GM23338 (cell line): Measurements from ENCODE around the gene SELENOO. TPM values are rescaled to one million over a fixed set of nuclear protein-coding genes. Genes with fewer than 3 reads are reported as not detected.

ENCODE experiments used
- ATAC-seq: fragments of 200-7000 bp; cut with Tn5 transposase; 3 replicates; pipeline ENCODE4 v1.9.1; 2020
- DNase-seq: peaks from one replicate; pipeline ENCODE4 v3.0.0-alpha.2; 2015; ENCODE audit warnings: low spot score
- H2AFZ ChIP-seq: fragments of 200-600 bp; sonication (generic); 2 replicates; pipeline ENCODE4 v1.8.0; 2016; ENCODE audit warnings: antibody characterized with exemption, mild to moderate bottlenecking, moderate library complexity
- H3F3A ChIP-seq: fragments of 200-600 bp; sonication (generic); replicated peaks from 2 replicates; pipeline ENCODE4 v1.8.0; 2017; ENCODE audit warnings: antibody characterized with exemption, mixed run types, low read depth
- H3K27ac ChIP-seq: fragments of 200-600 bp; sonication (generic); 2 replicates; pipeline ENCODE4 v1.6.1; 2016; ENCODE audit warnings: low read depth
- H3K27me3 ChIP-seq: fragments of 200-600 bp; sonication (generic); 2 replicates; pipeline ENCODE4 v1.8.0; 2016; ENCODE audit warnings: mild to moderate bottlenecking, mixed run types, moderate library complexity; ENCODE audit not compliant: insufficient read depth
- H3K36me3 ChIP-seq: fragments of 200-600 bp; sonication (generic); 2 replicates; pipeline ENCODE4 v1.8.0; 2016; ENCODE audit warnings: mild to moderate bottlenecking; ENCODE audit not compliant: insufficient read depth
- H3K4me1 ChIP-seq: fragments of 200-600 bp; sonication (generic); 2 replicates; pipeline ENCODE4 v1.8.0; 2016; ENCODE audit warnings: mild to moderate bottlenecking, moderate library complexity; ENCODE audit not compliant: insufficient read depth
- H3K4me2 ChIP-seq: fragments of 200-600 bp; sonication (generic); 2 replicates; pipeline ENCODE4 v1.7.1; 2017; ENCODE audit warnings: mixed run types
- H3K4me3 ChIP-seq: fragments of 200-600 bp; sonication (generic); 2 replicates; pipeline ENCODE4 v1.6.1; 2016; ENCODE audit warnings: mixed run types
- H3K79me2 ChIP-seq: fragments of 200-600 bp; sonication (generic); replicated peaks from 2 replicates; pipeline ENCODE4 v1.8.0; 2017; ENCODE audit warnings: mild to moderate bottlenecking; ENCODE audit not compliant: insufficient read depth
- H3K9me2 ChIP-seq: fragments of 200-600 bp; sonication (generic); 2 replicates; pipeline ENCODE4 v1.8.0; 2017; ENCODE audit not compliant: insufficient read depth
- H4K20me1 ChIP-seq: fragments of 200-600 bp; sonication (generic); replicated peaks from 2 replicates; pipeline ENCODE4 v1.8.0; 2017; ENCODE audit warnings: mild to moderate bottlenecking; ENCODE audit not compliant: insufficient read depth
- H3K27ac Mint-ChIP-seq: 2 replicates; pipeline ENCODE4 v1.8.0; 2020; ENCODE audit warnings: inconsistent platforms, mild to moderate bottlenecking, moderate library complexity, mixed read lengths
- H3K27me3 Mint-ChIP-seq: 3 replicates; pipeline ENCODE4 v1.8.0; 2022; ENCODE audit warnings: low read depth, mild to moderate bottlenecking, moderate library complexity, mixed read lengths, inconsistent platforms; ENCODE audit not compliant: insufficient read depth, poor library complexity
- H3K36me3 Mint-ChIP-seq: 3 replicates; pipeline ENCODE4 v1.8.0; 2021; ENCODE audit warnings: low read depth, mild to moderate bottlenecking, inconsistent platforms, moderate library complexity, mixed read lengths
- H3K4me1 Mint-ChIP-seq: 3 replicates; pipeline ENCODE4 v1.8.0; 2020; ENCODE audit warnings: mild to moderate bottlenecking, inconsistent platforms, mixed read lengths
- H3K4me3 Mint-ChIP-seq: 3 replicates; pipeline ENCODE4 v1.8.0; 2021; ENCODE audit warnings: moderate library complexity, mild to moderate bottlenecking, inconsistent platforms, mixed read lengths
- H3K9me3 Mint-ChIP-seq: 3 replicates; pipeline ENCODE4 v1.8.0; 2020; ENCODE audit warnings: moderate library complexity, mild to moderate bottlenecking, inconsistent platforms, mixed read lengths
- CTCF ChIP-seq, 2 experiments: fragments of 200-600 bp in 1 of 2; sonication (generic) in 1 of 2; conservative IDR thresholded peaks; 2 replicates each; pipeline versions ENCODE4 v1.5.1 to v1.6.1; 2016 to 2017; ENCODE audit warnings: antibody characterized with exemption in 2 of 2, low read depth in 2 of 2, mild to moderate bottlenecking in 2 of 2, moderate library complexity in 1 of 2
- EZH2 ChIP-seq: fragments of 200-600 bp; sonication (generic); IDR thresholded peaks from one replicate; pipeline ENCODE4 v1.8.0; 2017; ENCODE audit warnings: antibody characterized with exemption, mild to moderate bottlenecking, low read depth; ENCODE audit not compliant: unreplicated experiment
- polyA plus RNA-seq: library from polyadenylated mRNA; unstranded; fragments of >200 nt; fragmentation: Nextera tagmentation; extraction: Ambion mirVana; gene quantifications from 2 replicates; pipeline ENCODE4 v1.2.1, GENCODE V29; 2016
- total RNA-seq: library from RNA; depleted of rRNA; stranded (reverse); fragments of >200 nt; shearing (Covaris generic); gene quantifications from 2 replicates; pipeline ENCODE4 v1.2.3, GENCODE V29; 2014; rRNA removed

The SELENOO gene
- total and polyA plus RNA-seq, 2 experiments from 2014 or later, result 6.8 to 21.3 TPM

- Histone ChIP-seq H4K20me1 (no peaks in the 10 kb centered on the region; the same call in 1 of the 2 replicates), H3F3A (peaks cover 8% of the 10 kb centered on the region; the same call in 1 of the 2 replicates), H3K4me3 (peak overlapping the region; percentile 59), H3K36me3 (no peaks in the 10 kb centered on the region), H3K79me2 (no peaks in the 10 kb centered on the region), H3K9me2 (no peaks in the 10 kb centered on the region), H3K27me3 (peaks cover 66% of the 10 kb centered on the region), H3K27ac (no peak overlapping the region), H3K4me2 (peak overlapping the region; percentile 81), H3K4me1 (peaks cover 13% of the 10 kb centered on the region), H2AFZ (peak overlapping the region; percentile 69; the same call in 1 of the 2 replicates)
- DNase-seq (no peak), ATAC-seq (no peak)
- no peaks in the 10 kb centered on the region for H3K36me3 Mint-ChIP-seq
- no peaks in the 10 kb centered on the region for H3K9me3 Mint-ChIP-seq
- TF ChIP-seq CTCF (conservative IDR thresholded peaks at IDR 0.05; ENCODE audit: low read depth in 2 of 2) (no peak), EZH2 (no peak)
- no peak overlapping the region for H3K4me3 Mint-ChIP-seq
- H3K4me1 Mint-ChIP-seq, result peaks cover 10% of the 10 kb centered on the region; the same call in 2 of the 3 replicates
- H3K27me3 Mint-ChIP-seq, result peaks cover 47% of the 10 kb centered on the region
- H3K27ac Mint-ChIP-seq, result no peak overlapping the region
Measured at GRCh38 chr22:50266994-50267393, 66.2 kb downstream of the SELENOO start.

Other genes starting within 250 kb of the SELENOO start
- 30.6 and 37.3 TPM in 2 replicates for gene PIM3, start 240.2 kb upstream of the SELENOO start, total RNA-seq
- 17.7 and 18.8 TPM in 2 replicates for gene PIM3, start 240.2 kb upstream of the SELENOO start, polyA plus RNA-seq
- 0.31 TPM in 1 of 2 replicates, not detected in the other for gene IL17REL, start 188.2 kb upstream of the SELENOO start, total RNA-seq
- gene IL17REL, start 188.2 kb upstream of the SELENOO start, polyA plus RNA-seq, result not detected in 2 replicates
- gene TTLL8, start 142.7 kb upstream of the SELENOO start, total RNA-seq, result not detected in 2 replicates
- gene TTLL8, start 142.7 kb upstream of the SELENOO start, polyA plus RNA-seq, result not detected in 2 replicates
- not detected in 2 replicates for gene MLC1, start 115.6 kb upstream of the SELENOO start, total RNA-seq
- not detected in 2 replicates for gene MLC1, start 115.6 kb upstream of the SELENOO start, polyA plus RNA-seq
- gene MOV10L1, start 111.0 kb upstream of the SELENOO start, total RNA-seq, result 0.62 and 0.73 TPM in 2 replicates
- gene MOV10L1, start 111.0 kb upstream of the SELENOO start, polyA plus RNA-seq, result 1.2 and 1.8 TPM in 2 replicates
- 5.1 and 5.9 TPM in 2 replicates for gene PANX2, start 30.3 kb upstream of the SELENOO start, total RNA-seq
- 2.6 and 2.8 TPM in 2 replicates for gene PANX2, start 30.3 kb upstream of the SELENOO start, polyA plus RNA-seq
- 58.6 and 66.1 TPM in 2 replicates for gene TRABD, start 15.1 kb upstream of the SELENOO start, total RNA-seq
- gene TRABD, start 15.1 kb upstream of the SELENOO start, polyA plus RNA-seq, result 40.8 and 44.1 TPM in 2 replicates
- 32.7 and 47.1 TPM in 2 replicates for gene TUBGCP6, start 44.0 kb downstream of the SELENOO start, total RNA-seq
- 18.6 TPM in 2 replicates for gene TUBGCP6, start 44.0 kb downstream of the SELENOO start, polyA plus RNA-seq
- gene HDAC10, start 50.3 kb downstream of the SELENOO start, total RNA-seq, result 32.4 and 41.9 TPM in 2 replicates
- 4.1 and 5.1 TPM in 2 replicates for gene HDAC10, start 50.3 kb downstream of the SELENOO start, polyA plus RNA-seq
- 20.4 and 26.1 TPM in 2 replicates for gene MAPK12, start 60.7 kb downstream of the SELENOO start, total RNA-seq
- 10.4 and 15.8 TPM in 2 replicates for gene MAPK12, start 60.7 kb downstream of the SELENOO start, polyA plus RNA-seq
- gene MAPK11, start 69.4 kb downstream of the SELENOO start, total RNA-seq, result 1.6 and 1.9 TPM in 2 replicates
- 0.34 and 0.78 TPM in 2 replicates for gene MAPK11, start 69.4 kb downstream of the SELENOO start, polyA plus RNA-seq
- 66.3 and 70.4 TPM in 2 replicates for gene PLXNB2, start 106.6 kb downstream of the SELENOO start, total RNA-seq
- 29.1 and 33.0 TPM in 2 replicates for gene PLXNB2, start 106.6 kb downstream of the SELENOO start, polyA plus RNA-seq
- 1.3 TPM in 2 replicates for gene DENND6B, start 126.0 kb downstream of the SELENOO start, total RNA-seq
- gene DENND6B, start 126.0 kb downstream of the SELENOO start, polyA plus RNA-seq, result 0.12 and 0.71 TPM in 2 replicates
- gene PPP6R2, start 142.3 kb downstream of the SELENOO start, total RNA-seq, result 37.5 and 45.8 TPM in 2 replicates
- gene PPP6R2, start 142.3 kb downstream of the SELENOO start, polyA plus RNA-seq, result 11.9 and 13.4 TPM in 2 replicates